ENCODE measurements around the gene SPTBN2. TPM values are rescaled to one million over a fixed set of nuclear protein-coding genes. Genes with fewer than 3 reads are reported as not detected.

SPTBN2 gene
- total RNA-seq, result 26.3 and 29.9 TPM in 2 replicates

DNA sequence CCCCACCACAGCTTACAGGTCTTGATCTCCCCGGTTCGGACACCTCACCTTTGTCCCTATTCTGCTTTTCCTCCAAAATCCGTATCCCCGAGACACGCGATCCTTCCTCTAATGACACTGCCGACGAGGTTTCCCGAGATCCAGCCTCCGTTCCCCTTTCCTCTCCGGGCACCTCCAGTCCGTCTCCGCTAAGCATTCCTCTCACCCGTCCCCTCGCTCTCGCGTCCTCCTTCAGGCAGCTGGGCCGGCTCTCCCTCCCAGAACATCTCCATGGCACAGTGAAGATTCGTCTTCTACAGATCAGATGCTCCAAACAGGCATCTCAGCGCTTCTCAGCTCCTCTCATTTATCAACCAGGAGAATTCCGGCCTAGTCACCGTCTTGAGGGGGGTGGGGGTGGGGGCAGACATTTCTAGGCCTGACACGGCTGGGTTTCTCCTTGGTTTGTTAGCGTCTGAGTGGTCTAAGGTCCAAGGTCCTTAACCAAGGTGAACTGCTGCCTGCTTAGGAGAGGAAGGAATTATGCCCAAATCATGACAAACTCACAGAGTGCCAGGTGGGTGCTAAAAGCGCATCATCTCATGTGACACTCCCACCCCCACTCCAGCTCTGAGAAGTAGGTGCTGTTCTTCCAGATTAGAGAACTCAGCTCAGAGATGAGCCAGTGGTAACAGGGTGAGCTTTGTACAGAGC lies at the start of gene SPTBN2:
Gene SPTBN2 (minus strand): TSS at position 524 of the 693 bp plus-strand sequence. CDS start 7,976 bp downstream, outside the sequence.

GRCh38 chr11:66677599-66678375 lies 51.2 kb downstream of the SPTBN2 start, which contains the start of gene RBM4B:
RBM4B (minus strand) TSS chr11:66677887; CDS start chr11:66677079, 808 bp downstream.

GRCh38 chr11:66638177-66639065 lies 90.6 kb downstream of the SPTBN2 start, which contains the start of gene RBM4:
RBM4 (plus strand) TSS chr11:66638703; CDS start chr11:66639712, 1,009 bp downstream.

Small RNA genes within 50 kb of the gene (small RNA-seq; reads per million reads assigned to genes)
- gene RN7SL12P, result not detected

Other genes with a start within 250 kb of the SPTBN2 start
- gene DPP3, start 248.8 kb downstream of the SPTBN2 start, total RNA-seq, result 53.0 and 79.3 TPM in 2 replicates
- gene BBS1, start 218.6 kb downstream of the SPTBN2 start, total RNA-seq, result 43.4 and 55.0 TPM in 2 replicates
- gene ZDHHC24, start 183.2 kb downstream of the SPTBN2 start, total RNA-seq, result 10.2 and 14.0 TPM in 2 replicates
- gene ACTN3, start 182.3 kb downstream of the SPTBN2 start, total RNA-seq, result not detected in 2 replicates
- 11.1 and 71.5 TPM in 2 replicates for gene CTSF, start 160.6 kb downstream of the SPTBN2 start, total RNA-seq
- gene CCDC87, start 136.2 kb downstream of the SPTBN2 start, total RNA-seq, result 0.87 and 1.2 TPM in 2 replicates
- 21.4 and 43.6 TPM in 2 replicates for gene CCS, start 136.0 kb downstream of the SPTBN2 start, total RNA-seq
- gene RBM14, start 112.6 kb downstream of the SPTBN2 start, total RNA-seq, result 37.3 and 39.3 TPM in 2 replicates
- gene RBM4, start 90.5 kb downstream of the SPTBN2 start, total RNA-seq, result 90.0 and 98.2 TPM in 2 replicates
- 33.0 and 37.3 TPM in 2 replicates for gene RBM4B, start 51.3 kb downstream of the SPTBN2 start, total RNA-seq
- 18.1 and 26.0 TPM in 2 replicates for gene RCE1, start 114.2 kb upstream of the SPTBN2 start, total RNA-seq
- 9.4 and 20.8 TPM in 2 replicates for gene LRFN4, start 127.8 kb upstream of the SPTBN2 start, total RNA-seq
- gene PC, start 229.2 kb upstream of the SPTBN2 start, total RNA-seq, result 4.3 and 11.2 TPM in 2 replicates
- not detected in 2 replicates for gene C11orf86, start 246.1 kb upstream of the SPTBN2 start, total RNA-seq

All from placental epithelial cell (primary cell).